HG03520 (cell line): ENCODE data around the gene STRIP2.
"Not testable (repeated sequence)": the region's sequence is repeated elsewhere in the genome, so short reads cannot be mapped to it uniquely, and the experiment has no call there.

Experiments used
- ATAC-seq: cut with Tn5 transposase; IDR thresholded peaks from one replicate; pipeline ENCODE4 v1.9.1; 2021; ENCODE audit warnings: mild to moderate bottlenecking, moderate library complexity; ENCODE audit not compliant: unreplicated experiment

The STRIP2 gene

GRCh38 chr7:129433847-129434674, at the start of gene STRIP2:
STRIP2 (plus strand) TSS chr7:129434432; CDS start chr7:129434473, 41 bp downstream.
- peak; percentile 89 for ATAC-seq

GRCh38 chr7:129385116-129385515, 49.1 kb upstream of the STRIP2 start:
- no peak for ATAC-seq

DNA sequence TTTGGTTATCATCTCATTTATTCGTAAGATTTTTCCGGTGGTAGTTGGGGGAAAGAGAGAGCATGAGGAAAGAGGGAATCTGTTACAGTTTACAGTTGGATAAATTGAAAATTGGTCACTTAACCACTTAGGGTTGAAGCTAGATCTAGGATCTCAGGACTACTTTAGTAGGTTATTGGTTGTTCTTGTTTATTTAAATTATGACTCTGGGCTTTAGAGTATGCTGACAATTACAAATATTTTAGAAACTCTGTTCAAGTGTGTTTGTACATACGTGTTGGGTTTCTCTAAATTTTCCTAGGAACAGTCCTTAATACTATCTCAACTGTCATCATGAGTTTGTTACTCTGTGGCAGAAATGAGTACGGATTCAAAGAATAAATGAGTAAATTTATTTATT, 48.6 kb upstream of the STRIP2 start:
- no peak for ATAC-seq

GRCh38 chr7:129386506-129386905, 47.7 kb upstream of the STRIP2 start:
- ATAC-seq: no peak

DNA sequence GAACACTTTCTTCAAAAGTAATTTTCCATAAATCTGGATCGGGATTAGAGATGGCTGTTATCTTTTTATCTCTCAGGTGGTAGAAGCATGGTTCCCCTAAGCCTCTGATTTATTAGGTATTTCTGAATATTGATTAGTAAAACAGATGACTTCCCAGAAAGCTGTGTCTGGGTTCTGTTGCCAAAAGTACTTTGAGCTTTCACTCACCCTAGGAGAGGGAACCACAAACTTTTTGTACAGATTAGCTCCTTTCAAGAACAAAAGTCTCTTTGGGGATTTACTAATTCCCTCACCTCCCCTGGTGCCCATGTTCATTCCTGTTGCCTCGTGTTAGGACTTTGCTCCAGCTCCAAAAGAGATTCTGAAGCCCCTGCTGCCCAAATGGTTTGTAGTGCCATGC, 46.7 kb upstream of the STRIP2 start:
- no peak for ATAC-seq

DNA sequence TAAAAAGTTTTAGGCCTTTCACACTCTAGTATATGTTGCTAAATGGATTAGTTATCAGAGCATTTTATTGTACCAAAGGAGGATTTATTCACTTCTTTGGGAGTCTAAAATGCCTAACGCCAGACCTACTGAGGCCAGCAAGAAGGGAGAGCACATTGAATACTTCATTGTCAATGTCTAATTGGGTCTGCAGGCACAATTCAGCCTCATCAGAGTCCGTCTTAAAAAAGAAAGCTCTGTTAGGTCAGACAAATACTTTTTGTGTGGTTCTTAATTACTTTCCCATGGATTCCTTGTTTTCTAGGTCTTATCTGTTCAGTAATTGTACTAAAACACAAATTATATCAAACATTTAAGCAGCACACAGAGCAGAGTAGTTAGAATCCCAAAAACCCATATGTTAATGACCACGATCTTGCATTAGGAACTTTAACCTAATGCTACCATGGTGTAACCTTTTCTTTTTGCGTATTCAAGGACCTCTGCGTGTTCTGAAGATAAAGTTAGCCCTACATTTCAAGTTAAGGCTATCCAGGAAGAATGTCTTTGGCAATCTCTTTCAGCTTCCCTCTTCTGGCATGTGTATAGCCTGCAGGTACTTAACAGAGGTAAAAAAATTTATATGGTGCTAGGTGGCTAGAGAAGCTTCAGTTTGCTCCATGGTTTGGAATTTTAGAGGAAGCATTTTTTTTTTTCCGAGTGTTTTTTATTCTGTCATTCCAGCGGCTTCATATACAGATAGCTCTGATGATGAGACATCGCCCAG, 45.7 kb upstream of the STRIP2 start:
- no peak for ATAC-seq

GRCh38 chr7:129389829-129390228, 44.4 kb upstream of the STRIP2 start:
- ATAC-seq: no peak

GRCh38 chr7:129390314-129390713, 43.9 kb upstream of the STRIP2 start:
- no peak for ATAC-seq

DNA sequence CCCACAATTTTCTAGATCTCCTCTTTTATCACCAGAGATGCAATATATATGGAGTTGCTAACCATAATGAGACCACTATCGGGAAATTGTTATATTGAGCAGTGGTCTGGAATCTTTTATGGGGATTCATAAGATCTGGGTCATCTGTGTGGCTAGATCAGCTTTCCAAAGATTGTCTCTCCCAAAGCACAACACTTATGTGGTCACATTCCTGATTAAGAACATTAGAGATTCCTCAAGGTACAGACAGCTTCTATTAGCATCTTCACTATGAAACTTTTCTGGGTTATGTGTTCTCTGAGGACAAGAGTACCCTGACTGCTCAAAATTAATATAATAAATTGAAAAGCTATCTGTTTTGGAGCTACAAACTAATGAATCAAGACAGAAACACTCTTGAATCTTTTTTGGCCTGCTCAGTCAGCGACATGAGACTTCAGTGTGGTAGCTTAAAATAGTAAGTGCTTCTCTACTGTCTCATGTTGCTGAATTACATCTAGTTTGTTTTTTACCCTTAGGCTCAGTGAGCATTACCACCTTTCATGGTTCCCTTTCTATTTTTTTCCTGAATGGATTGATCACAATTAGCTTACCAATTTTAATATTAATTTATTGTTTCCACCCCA, 42.6 kb upstream of the STRIP2 start:
- no peak for ATAC-seq

- ATAC-seq: no peak
Measured at GRCh38 chr7:129393255-129393654, 41.0 kb upstream of the STRIP2 start.

DNA sequence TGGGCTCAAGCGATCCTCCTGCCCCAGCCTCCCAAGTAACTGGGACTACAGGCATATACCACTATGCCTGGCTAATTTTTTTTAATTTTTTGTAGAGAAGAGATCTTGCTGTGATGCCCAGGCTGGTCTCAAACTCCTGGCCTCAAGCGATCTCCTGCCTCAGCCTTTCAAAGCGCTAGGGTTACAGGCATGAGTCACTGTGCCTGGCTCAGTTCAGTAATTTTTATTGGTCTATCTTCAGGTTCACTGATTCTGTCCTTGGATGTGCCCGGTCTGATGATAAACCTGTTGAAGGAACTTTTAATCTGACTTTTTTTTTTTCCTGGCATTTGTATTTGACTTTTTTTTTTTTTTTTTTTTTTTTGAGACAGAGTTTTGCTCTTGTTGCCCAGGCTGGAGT, 40.1 kb upstream of the STRIP2 start:
- no peak for ATAC-seq

- ATAC-seq: no peak
Measured at GRCh38 chr7:129394982-129395914, 39.0 kb upstream of the STRIP2 start.

DNA sequence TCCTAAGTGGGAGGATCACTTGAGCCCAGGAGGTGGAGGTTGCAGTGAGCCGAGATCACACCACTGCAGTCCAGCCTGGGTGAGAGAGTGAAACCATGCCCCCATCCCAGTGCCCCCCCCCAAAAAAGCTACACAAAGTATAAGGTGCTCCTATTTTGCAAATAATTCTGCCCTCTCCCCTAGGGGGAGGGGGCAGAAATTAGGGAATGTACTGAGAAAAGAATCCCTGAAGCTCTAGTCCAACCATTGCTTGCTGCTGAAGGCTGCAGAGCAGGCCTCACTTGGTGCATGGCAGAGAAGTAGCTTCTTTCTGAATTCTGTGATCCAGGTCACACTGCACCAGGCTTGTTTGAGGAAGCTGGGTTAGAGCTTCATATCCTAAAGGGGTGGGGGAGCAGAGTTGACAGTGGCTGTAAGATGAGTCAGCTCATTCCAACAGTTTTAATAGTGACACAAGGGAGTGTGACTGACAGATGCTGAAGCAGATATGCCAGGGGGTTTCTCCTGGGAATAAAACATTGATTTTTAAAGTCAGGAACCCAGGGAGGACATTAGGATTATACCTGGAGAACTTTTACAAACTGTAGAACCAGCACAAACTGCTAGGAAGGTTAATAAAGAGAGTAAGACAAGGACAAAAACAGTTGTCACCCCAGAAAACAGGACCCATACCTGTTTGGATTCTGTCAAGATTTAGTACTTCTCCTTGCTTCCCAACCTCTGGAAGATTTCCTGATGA, 32.8 kb upstream of the STRIP2 start:
- no peak for ATAC-seq

GRCh38 chr7:129401967-129402860, 32.0 kb upstream of the STRIP2 start:
- ATAC-seq: no peak

GRCh38 chr7:129405527-129405926, 28.7 kb upstream of the STRIP2 start:
- no peak for ATAC-seq

- not testable (repeated sequence) for ATAC-seq
Measured at GRCh38 chr7:129410238-129410637, 24.0 kb upstream of the STRIP2 start.

GRCh38 chr7:129412501-129412900, 21.7 kb upstream of the STRIP2 start:
- ATAC-seq: no peak

DNA sequence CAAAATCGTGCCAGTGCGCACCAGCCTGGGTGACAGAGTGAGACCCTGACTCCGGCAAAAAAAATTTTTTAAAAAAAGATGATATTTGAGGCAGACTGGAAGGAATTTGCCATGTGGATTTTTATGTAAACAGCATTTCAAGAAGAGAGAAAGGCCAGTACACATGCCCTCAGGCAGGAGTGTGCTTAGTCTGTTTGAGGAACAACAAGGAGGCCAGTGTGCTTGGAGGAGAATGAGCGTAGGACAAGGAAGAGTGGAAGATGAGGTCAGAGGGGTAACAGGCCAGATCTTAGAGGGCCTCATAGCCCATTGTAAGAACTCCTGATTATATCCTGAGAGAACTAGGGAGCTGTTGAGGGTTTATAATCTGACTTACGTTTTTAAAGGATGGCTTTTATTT, 17.2 kb upstream of the STRIP2 start:
- no peak for ATAC-seq

- ATAC-seq: no peak
Measured at GRCh38 chr7:129421717-129422250, 12.4 kb upstream of the STRIP2 start.
